ENCODE data around the gene ABLIM2.

DNA sequence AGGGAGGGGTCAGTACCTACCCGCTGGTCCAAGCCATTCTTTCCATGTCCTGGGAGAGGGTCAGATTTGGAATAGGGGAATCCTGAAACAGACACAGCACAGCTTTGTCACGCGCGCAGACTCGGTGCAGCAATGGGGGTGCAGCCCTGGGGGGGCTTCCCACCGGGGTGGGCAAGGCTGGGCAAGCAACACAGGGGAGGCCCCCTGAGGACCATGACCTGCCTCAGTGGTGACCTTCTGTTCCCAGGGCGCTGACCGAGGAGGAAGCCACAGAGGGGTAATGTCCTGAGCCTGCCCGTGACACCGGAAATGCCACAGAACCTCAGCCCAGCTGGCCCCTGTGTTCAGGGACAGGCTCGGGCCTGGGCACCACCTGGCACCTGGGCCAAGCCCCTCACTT, 165.8 kb downstream of the ABLIM2 start:
- TF ChIP-seq ISL1 (CRISPR knock-in tag; IDR thresholded peaks at IDR 0.05) (no peak), ARNTL (CRISPR knock-in tag; IDR thresholded peaks at IDR 0.05; ENCODE audit: borderline replicate concordance, low read depth) (no peak), ZNF8 (CRISPR knock-in tag; IDR thresholded peaks at IDR 0.05) (no peak), ZFP3 (CRISPR knock-in tag; IDR thresholded peaks at IDR 0.05) (no peak), ZNF565 (CRISPR knock-in tag; conservative IDR thresholded peaks at IDR 0.05; ENCODE audit: low read depth) (no peak)

Measured in SK-N-SH treated with all-trans-retinoic acid at 6 μM for 48 hours (cell line).